ENCODE measurements around the gene ISOC2.

The ISOC2 gene

GRCh38 chr19:55406826-55407549, 54.5 kb downstream of the ISOC2 start:
- DNase-seq (ENCODE audit: low read depth) = peak; percentile 19

- DNase-seq (ENCODE audit: low read depth) = no peak
Observed at GRCh38 chr19:55406091-55406825, 55.2 kb downstream of the ISOC2 start.

GRCh38 chr19:55405638-55406037, 55.8 kb downstream of the ISOC2 start:
- DNase-seq (ENCODE audit: low read depth) = no peak

Measured in stimulated activated CD8-positive, alpha-beta memory T cell treated with anti-CD3 and anti-CD28 coated beads, Interleukin-4, amount 100 ng/mL, for 24 hours (primary cell).